ENCODE measurements around the gene MAPK8IP2. TPM values are rescaled to one million over a fixed set of nuclear protein-coding genes. Genes with fewer than 3 reads are reported as not detected.

MAPK8IP2 gene
- total and polyA plus RNA-seq, 12 donors, result 3.9 to 30.1 (median 16.7) TPM

GRCh38 chr22:50578776-50579310, 21.8 kb upstream of the MAPK8IP2 start:
- no peak for DNase-seq
- no peak for TF ChIP-seq CTCF (IDR thresholded peaks at IDR 0.05)
- TF ChIP-seq POLR2A (IDR thresholded peaks at IDR 0.05), result no peak
- H3K36me3 ChIP-seq (replicated peaks in 1 of 2), result no peaks in the 10 kb centered on the region
- intact Hi-C loops (cut with DNase I), result no loop called here
- 28 to 60% (median 57%) methylated on average over 3 to 8 of the region's 8 CpGs for WGBS, 4 donors
- H3K4me1 ChIP-seq (replicated peaks in 1 of 2), result peaks cover 26 to 32% of the 10 kb centered on the region in 2 donors
- peak overlapping the region in 1 of 4 donors; percentile 53 for H3K4me3 ChIP-seq
- no peaks in the 10 kb centered on the region for H3K9me3 ChIP-seq (replicated peaks in 1 of 3)
- peak overlapping the region in 3 of 5 donors; percentile 8 to 65 (median 59) for H3K27ac ChIP-seq
- no peaks in the 10 kb centered on the region for H3K27me3 ChIP-seq

DNA sequence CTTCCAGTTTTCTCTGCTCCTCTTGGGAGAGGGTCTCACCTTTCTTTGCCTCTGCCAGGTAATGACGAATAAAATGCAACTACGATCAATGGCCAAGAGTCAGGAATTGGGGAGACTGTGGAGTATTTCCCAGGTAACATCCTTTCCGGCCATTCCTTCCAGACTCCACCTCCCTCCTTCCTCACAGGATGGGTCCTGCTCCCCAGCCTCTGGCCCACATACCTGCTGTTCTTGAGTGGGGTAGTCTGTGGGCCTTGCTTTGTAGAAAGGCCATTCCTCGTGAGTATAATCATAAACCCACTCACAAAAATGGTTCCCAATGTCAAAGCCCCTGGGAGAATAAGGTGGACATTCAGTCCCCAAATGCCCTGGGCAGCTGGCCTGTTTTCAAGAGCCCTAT, 20.8 kb upstream of the MAPK8IP2 start:
- TF ChIP-seq POLR2A (IDR thresholded peaks at IDR 0.05), result no peak
- TF ChIP-seq CTCF (IDR thresholded peaks at IDR 0.05), result no peak
- WGBS, 4 donors, result 92 to 100% (median 96%) methylated on average over 4 of the region's 4 CpGs
- H3K4me1 ChIP-seq (replicated peaks in 1 of 2), result peaks cover 27 to 33% of the 10 kb centered on the region in 2 donors
- H3K9me3 ChIP-seq (replicated peaks in 1 of 3), result no peaks in the 10 kb centered on the region
- DNase-seq, result no peak
- H3K4me3 ChIP-seq, result no peak overlapping the region
- no peaks in the 10 kb centered on the region for H3K36me3 ChIP-seq (replicated peaks in 1 of 2)
- H3K27ac ChIP-seq, result peak overlapping the region in 1 of 5 donors; percentile 9
- intact Hi-C loops (cut with DNase I), result no loop called here
- H3K27me3 ChIP-seq, result no peaks in the 10 kb centered on the region

- Histone ChIP-seq H3K27ac (peak overlapping the region in 2 of 5 donors; percentile 96 to 98), H3K27me3 (no peaks in the 10 kb centered on the region), H3K4me1 (replicated peaks in 1 of 2) (peaks cover 27 to 33% of the 10 kb centered on the region in 2 donors), H3K9me3 (replicated peaks in 1 of 3) (no peaks in the 10 kb centered on the region), H3K36me3 (replicated peaks in 1 of 2) (no peaks in the 10 kb centered on the region), H3K4me3 (peak overlapping the region in 2 of 4 donors; percentile 67 to 80)
- no peak for DNase-seq
- intact Hi-C loops (cut with DNase I), result no loop called here
- WGBS, 4 donors, result 86 to 92% (median 90%) methylated on average over 11 to 22 of the region's 22 CpGs
- no peak for TF ChIP-seq CTCF (IDR thresholded peaks at IDR 0.05)
- no peak for TF ChIP-seq POLR2A (IDR thresholded peaks at IDR 0.05)
Measured at GRCh38 chr22:50581031-50581949, 19.3 kb upstream of the MAPK8IP2 start.

GRCh38 chr22:50581950-50582492, 18.6 kb upstream of the MAPK8IP2 start:
- Histone ChIP-seq H3K4me1 (replicated peaks in 1 of 2) (peaks cover 27 to 33% of the 10 kb centered on the region in 2 donors), H3K4me3 (peak overlapping the region; percentile 58 to 80 (median 66)), H3K27me3 (no peaks in the 10 kb centered on the region), H3K36me3 (replicated peaks in 1 of 2) (no peaks in the 10 kb centered on the region), H3K9me3 (replicated peaks in 1 of 3) (no peaks in the 10 kb centered on the region), H3K27ac (peak overlapping the region; percentile 92 to 99 (median 97))
- 6 to 11% (median 9%) methylated on average over 22 to 39 of the region's 39 CpGs; no CpG with 5 or more reads in 1 of the 4 donors for WGBS, 4 donors
- intact Hi-C loops (cut with DNase I), result no loop called here
- TF ChIP-seq CTCF (IDR thresholded peaks at IDR 0.05) (no peak), POLR2A (IDR thresholded peaks at IDR 0.05) (no peak)
- peak in 4 of 7 donors; percentile 36 to 71 (median 54) for DNase-seq

All from adrenal gland (tissue), 12 donors.